PFSK-1 (cell line): ENCODE results near the gene NDUFAF2.

Source experiments
- FOXP2 ChIP-seq: optimal IDR thresholded peaks from 2 replicates; pipeline ENCODE3; 2011; ENCODE audit warnings: borderline replicate concordance, control low read depth, inconsistent platforms; ENCODE audit not compliant: insufficient read depth; ENCODE audit errors: extremely low read length, extremely low read depth
- POLR2AphosphoS5 ChIP-seq: IDR thresholded peaks from 2 replicates; pipeline ENCODE4 v1.6.1; 2012; ENCODE audit warnings: low read depth, mild to moderate bottlenecking, control low read depth, low read length, moderate library complexity
- SIN3A ChIP-seq: IDR thresholded peaks from 2 replicates; pipeline ENCODE4 v1.6.1; 2012; ENCODE audit warnings: mild to moderate bottlenecking, low read length, moderate library complexity, borderline replicate concordance; ENCODE audit not compliant: insufficient read depth
- TAF1 ChIP-seq: IDR thresholded peaks from 2 replicates; pipeline ENCODE4 v1.6.1; 2012; ENCODE audit warnings: low read length, control low read depth, borderline replicate concordance; ENCODE audit not compliant: insufficient read depth
- TF ChIP-seq, protein P1 (sequence below), 2 experiments: IDR thresholded peaks; 2 replicates each; pipeline versions ENCODE4 v1.6.1 to v1.8.0; 2011 to 2012; ENCODE audit warnings: low read depth in 2 of 2, low read length in 2 of 2, control low read depth in 1 of 2, inconsistent platforms in 1 of 2, mild to moderate bottlenecking in 1 of 2, moderate library complexity in 1 of 2; ENCODE audit not compliant: insufficient read depth in 1 of 2

The NDUFAF2 gene

DNA sequence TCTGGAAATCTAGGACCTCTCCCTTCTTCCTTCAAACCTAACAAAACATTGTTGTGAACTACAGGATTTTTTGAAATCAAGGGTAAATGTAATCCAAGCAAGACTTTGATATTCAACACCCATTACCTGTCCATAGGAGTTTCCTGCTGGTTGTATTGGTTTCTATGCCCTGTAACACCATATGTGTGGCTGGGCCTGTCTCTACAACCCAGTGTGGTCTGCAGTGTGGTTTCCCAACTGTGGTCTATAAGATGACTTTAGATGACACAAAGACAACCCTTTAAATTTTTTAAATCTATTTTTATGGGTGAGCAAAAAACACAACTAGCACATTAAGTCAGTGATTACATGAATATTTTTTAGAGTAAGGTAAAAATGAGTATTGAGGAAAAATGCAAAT, 124.1 kb downstream of the NDUFAF2 start:
- no peak for TF ChIP-seq SIN3A
- no peak for TF ChIP-seq FOXP2

DNA sequence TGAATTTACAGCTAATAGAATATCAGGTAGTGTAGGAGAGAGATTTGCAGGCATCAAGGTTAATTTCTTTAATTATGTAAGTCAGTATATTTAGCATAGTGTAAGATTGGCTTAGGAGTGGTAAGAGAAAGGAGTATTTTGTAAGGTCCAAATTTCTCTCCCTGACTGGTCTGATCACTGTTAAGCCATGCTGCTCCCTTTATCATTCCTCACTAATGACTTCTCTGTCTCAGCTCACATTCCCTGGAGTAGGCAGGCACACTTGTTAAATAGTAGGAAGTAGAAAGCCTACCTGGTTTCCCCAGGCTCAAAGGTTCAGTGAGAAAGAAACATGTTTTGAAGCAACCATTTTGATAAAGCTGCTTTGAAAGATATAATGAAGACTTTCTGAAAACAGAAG, 126.5 kb downstream of the NDUFAF2 start:
- TF ChIP-seq, protein P1, sequence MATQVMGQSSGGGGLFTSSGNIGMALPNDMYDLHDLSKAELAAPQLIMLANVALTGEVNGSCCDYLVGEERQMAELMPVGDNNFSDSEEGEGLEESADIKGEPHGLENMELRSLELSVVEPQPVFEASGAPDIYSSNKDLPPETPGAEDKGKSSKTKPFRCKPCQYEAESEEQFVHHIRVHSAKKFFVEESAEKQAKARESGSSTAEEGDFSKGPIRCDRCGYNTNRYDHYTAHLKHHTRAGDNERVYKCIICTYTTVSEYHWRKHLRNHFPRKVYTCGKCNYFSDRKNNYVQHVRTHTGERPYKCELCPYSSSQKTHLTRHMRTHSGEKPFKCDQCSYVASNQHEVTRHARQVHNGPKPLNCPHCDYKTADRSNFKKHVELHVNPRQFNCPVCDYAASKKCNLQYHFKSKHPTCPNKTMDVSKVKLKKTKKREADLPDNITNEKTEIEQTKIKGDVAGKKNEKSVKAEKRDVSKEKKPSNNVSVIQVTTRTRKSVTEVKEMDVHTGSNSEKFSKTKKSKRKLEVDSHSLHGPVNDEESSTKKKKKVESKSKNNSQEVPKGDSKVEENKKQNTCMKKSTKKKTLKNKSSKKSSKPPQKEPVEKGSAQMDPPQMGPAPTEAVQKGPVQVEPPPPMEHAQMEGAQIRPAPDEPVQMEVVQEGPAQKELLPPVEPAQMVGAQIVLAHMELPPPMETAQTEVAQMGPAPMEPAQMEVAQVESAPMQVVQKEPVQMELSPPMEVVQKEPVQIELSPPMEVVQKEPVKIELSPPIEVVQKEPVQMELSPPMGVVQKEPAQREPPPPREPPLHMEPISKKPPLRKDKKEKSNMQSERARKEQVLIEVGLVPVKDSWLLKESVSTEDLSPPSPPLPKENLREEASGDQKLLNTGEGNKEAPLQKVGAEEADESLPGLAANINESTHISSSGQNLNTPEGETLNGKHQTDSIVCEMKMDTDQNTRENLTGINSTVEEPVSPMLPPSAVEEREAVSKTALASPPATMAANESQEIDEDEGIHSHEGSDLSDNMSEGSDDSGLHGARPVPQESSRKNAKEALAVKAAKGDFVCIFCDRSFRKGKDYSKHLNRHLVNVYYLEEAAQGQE (IDR thresholded peaks at IDR 0.05; ENCODE audit: insufficient read depth in 1 of 2, low read depth in 2 of 2, low read length in 2 of 2) = no peak
- TF ChIP-seq POLR2AphosphoS5 = no peak
- TF ChIP-seq SIN3A = no peak
- no peak for TF ChIP-seq TAF1
- TF ChIP-seq FOXP2 = no peak

DNA sequence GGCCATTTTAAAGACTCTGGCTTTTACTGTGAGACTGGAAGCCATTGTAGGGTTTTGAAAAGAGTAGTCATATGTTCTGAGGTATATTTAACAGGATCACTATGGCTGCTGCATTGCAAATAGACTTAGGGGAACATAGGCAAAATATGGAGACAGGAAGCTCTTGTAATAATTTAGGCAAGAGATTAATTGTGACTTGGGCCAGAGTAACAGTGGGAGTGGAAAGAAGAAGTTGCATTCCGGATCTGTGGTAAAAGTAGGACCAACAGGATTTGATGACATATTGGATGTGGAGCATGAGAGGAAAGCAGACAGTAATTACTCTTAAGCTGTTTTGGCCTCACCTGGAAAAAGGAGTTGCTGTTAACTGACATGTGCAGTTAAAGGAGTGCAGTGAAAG, 131.6 kb downstream of the NDUFAF2 start:
- TF ChIP-seq, protein P1 (IDR thresholded peaks at IDR 0.05; ENCODE audit: insufficient read depth in 1 of 2, low read depth in 2 of 2, low read length in 2 of 2) = no peak
- TF ChIP-seq FOXP2 = no peak

DNA sequence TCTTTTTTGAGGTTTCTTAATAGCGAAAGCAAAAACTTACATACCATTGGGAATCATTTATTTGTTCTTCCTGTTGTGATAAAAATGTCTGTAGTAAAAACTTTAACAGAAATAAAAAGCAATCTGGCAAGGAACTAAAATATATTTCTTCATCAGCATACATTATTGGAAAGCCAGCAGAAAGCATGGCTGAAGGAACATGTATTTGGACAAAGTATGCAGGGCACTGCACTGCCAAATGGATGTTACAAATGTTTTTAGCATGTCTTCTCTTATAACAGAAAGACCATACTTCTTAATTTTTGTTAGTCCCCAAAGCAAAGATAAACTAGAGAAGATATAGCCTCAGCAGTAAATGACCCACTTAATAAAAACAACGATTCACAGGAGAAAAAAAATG, 136.7 kb downstream of the NDUFAF2 start:
- TF ChIP-seq, protein P1 (IDR thresholded peaks at IDR 0.05; ENCODE audit: insufficient read depth in 1 of 2, low read depth in 2 of 2, low read length in 2 of 2) = no peak
- TF ChIP-seq FOXP2 (no peak), SIN3A (no peak), POLR2AphosphoS5 (no peak), TAF1 (no peak)

DNA sequence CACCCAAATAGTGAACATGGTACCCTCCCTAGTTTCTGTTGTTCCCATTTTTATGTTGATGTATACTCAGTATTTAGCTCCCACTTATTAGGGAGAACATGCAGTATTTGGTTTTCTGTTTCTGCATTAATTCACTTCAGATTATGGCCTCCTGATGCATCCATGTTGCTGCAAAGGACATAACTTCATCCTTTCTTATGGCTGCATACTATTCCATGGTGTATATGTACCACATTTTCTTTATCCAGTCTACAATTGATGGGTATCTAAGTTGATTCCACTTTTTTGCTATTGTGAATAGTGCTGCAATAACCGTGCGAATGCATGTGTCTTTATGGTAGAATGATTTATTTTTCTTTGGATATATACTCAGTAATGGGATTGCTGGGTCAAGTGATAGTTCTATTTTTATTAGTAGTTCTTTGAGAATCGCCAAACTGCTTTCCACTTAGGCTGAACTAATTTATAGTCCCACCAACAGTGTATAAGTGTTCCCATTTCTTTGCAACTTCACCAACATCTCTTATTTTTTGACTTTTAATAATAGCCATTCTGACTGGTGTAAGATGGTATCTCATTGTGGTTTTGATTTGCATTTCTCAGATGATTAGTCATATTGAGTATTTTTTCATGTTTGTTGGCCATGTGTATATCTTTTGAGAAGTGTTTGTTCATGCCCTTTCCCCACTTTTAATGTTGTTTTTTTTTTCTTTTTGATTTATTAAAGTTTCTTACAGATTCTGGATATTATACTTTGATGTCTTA, 137.7 kb downstream of the NDUFAF2 start:
- TF ChIP-seq POLR2AphosphoS5 (no peak), SIN3A (no peak), TAF1 (no peak), FOXP2 (no peak)
- TF ChIP-seq, protein P1 (IDR thresholded peaks at IDR 0.05; ENCODE audit: insufficient read depth in 1 of 2, low read depth in 2 of 2, low read length in 2 of 2) = no peak
